CD4-positive, alpha-beta T cell treated with Interleukin-6 at 100 ng/mL for 8 hours (primary cell): Measurements from ENCODE around the gene ZDHHC8.

ENCODE experiments used
- DNase-seq: peaks from one replicate; pipeline ENCODE4 v3.0.0-alpha.2; 2020; ENCODE audit warnings: mixed read lengths, low spot score

ZDHHC8 gene

DNA sequence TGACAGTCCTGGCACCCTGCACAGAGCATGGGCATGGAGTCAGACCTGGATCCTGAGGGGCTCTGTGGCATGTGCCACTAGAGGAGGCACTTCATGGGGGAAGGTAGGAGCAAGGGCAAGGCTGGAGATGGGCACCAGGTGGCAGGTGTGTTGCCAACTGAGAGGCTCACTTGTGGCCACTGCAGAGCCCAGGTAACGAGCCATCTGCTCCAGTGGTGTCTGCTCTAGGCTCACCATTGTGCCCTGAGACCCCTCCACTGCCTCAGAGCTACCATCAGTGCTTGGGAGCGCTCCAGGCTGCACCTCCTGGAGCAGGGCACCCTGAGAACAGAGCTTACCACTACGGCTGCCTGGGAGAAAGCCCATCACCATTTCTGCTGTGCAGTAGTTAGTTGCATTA is 1.3 kb upstream of the ZDHHC8 start:
- DNase-seq = peak; percentile 17

DNA sequence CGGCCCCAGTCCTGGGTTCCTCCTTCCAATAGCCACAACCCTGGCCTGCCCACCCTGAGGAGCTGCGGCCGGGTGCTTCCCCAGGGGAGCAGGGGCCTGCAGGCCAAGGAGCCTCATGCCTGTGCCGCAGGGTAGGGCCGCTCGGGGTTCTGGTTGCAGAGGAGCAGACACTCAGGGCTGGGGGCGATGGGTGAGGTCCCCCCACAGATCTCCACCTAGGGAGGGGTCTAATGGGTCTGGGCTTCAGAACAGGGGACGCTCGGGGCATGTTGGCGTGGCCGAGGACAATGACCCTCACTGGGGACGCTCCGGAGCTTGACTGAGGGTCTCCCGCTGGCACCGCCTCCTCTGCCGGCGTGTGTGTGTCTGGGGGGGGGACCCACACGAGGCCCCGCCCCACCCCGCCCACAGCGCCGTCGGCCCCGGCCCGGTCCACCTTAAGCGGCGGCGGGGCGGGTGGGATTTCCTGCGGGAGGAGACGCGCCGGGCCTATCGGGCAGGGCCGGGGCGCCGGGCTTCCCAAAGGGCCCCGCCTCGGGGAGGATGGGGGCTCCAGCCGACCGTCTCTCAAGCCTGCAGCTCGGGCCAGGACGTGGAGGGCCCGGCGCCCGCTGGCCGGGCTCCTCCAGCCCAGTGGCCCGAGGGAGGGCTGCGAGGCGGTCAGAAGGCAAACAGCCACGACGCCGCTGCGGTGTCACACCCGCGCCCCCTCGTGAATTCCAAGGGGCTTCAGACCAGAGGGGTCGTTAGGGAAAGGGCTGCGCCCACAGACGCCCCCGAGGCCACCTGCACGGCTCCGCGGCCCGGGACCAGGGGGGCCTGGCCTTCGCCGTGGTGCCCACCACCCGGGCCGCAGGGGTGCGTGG is 640 bp upstream of the ZDHHC8 start:
- peak; percentile 77 for DNase-seq

DNA sequence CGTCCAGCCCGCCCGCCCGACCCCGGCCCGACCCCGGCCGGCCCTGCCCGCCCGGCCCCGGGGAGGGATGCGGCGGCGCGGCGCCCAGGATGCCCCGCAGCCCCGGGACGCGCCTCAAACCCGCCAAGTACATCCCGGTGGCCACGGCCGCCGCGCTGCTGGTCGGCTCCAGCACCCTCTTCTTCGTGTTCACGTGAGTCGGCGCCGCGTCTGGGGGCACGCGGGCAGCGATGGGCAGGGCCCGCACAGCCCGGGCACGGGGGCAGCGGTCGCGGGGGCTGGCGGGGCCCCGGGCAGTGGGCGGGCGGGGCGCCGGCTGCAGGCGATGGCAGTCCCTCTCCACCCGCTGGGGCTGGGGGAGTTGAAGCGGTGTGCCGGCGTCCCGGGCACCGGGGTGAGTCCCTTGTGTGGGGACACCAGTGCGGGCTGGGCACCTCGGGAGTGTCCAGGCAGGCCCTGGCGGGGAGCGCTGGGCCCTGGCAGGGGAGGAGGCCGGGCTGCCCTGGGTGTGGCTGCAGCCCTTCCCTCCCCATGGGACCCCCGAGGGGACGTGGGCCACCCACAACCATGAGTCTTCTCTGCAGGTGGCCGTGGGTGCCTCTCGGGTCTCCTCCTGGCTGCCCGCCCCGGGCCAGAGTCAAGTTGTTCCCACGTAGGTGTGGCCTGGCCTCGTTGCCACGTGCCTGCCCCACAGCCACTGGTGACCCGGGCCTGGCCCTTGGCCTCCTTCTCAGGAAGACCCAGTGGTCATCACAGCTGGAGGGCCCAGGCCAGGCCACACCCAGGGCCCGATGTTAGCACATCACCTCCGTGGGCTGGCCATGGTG is 468 bp downstream of the ZDHHC8 start:
- no peak for DNase-seq

DNA sequence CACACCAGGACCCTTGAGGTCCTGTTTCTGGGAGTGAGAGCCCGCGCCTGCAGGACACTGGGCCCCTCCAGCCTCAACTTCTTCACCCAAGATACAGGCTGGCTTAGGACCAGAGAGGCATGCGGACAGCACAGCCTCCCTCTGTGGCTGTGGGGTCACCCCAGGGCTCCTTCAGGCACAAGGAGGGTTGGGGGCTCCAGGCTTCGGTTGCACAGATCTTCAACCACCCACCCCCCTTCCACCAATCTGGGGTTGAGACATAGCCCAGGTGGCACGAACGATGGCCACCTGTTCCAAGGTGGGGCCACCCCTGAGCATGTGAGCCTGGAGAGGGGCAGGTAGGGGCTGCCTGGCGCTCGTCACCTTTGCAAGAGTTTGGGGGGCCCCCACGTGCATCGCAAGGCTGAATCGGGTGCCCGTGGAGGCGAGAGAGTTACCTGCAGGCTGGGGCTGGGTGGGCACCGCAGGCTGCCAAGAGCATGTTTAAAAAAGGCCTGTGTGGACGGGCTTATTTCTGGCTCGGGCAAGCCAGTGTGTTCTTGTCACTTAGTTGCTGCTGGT is 1.2 kb downstream of the ZDHHC8 start:
- DNase-seq = no peak

DNA sequence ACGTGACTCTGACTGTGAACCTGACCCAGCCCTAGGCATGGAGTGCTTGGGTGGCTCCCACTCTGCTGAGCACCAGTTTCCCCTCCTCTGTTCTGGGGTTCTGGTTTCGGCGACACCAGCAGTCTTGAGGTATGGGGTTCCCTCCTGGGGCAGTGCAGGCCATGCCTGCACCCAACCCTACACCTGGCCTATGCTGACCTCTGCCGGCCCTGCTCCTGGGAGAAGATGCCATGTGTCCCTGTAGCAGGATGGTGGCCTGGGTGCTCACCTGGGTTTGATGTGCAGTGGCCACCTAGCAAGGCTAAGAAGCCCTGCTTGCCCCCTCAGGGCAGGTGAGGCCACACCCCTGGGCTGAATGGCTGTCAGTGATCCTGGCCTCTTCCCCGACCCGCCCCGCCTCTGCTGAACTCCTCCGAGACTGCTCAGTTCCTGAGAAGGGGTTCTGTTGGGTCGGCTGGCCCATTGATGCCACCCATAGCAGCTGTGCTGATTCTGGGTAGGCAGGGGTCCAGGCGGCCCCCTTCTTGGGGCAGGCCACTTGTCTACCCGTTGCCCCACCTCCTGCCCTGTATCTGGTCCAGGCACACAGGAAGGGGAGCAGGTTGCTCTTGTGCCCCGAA is 2.4 kb downstream of the ZDHHC8 start:
- DNase-seq = no peak

DNA sequence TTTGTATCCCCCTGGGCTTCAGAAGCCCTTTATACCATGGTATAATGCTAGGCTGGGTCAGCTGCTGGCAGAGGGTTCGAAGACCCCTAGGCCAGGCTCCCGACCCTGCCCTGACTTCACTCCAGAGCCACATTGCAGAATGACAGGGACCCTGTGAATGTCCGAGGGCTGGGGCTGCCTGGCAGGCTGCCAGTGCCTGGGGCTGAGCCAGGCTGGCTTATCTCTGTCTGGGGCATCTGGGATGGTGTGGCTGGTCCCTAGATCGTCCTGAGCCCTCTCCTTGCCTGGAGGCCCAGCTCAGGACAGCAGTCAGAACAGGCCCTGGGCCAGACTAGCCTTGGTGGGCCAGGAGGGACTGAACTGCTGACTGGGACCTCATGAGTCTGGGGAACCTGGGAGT is 3.7 kb downstream of the ZDHHC8 start:
- no peak for DNase-seq

DNA sequence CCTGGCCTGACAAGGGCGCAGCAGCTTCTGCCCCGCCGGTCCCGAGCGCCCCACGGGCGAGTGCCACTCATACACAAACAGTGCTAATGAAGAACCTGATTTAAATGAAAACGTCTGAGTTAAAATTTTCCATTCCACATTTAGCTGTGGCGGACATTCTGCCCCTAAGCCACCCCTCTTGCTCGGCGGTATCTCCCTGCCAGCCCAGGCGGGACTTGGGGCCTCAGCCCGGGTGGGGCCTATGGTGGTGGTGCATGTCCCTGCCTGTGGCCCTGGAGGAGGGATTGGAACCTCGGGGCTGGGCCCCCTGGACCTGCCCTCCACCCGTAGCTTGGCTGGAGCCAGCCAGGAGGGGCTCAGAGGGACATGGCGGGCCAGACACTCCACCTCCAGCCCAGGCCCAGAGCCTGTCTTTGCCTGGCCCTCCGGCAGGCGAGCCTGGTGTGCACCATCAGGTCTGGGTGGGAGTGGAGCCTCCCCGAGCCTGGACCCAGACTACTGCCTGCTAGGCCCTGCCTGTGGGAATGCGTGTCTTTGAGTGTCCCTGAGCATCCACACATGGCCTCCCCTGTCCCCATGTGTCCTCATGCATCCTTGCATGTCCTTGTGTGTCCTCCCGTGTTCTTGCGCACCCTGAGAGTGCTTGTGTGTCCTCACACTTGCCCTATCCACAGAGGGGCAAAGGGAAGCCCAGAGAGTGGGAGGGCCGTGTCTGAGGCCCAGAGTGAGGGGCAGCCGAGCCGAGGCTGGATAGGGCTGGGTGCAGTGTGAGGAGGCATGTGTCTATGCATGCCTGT is 4.4 kb downstream of the ZDHHC8 start:
- DNase-seq = no peak

DNA sequence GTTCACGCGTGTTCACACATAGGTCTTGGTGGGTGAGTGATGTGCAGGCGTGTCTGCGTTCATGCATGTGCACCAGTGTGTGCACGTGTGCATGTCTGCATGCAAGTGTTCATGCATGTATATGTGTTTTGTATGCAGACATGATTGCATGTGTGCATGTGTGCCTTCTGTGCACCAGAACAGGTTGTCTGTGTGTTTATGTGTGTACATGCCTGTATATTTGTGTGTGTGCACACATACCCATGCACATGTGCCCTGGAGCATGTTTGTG is 4.9 kb downstream of the ZDHHC8 start:
- no peak for DNase-seq

DNA sequence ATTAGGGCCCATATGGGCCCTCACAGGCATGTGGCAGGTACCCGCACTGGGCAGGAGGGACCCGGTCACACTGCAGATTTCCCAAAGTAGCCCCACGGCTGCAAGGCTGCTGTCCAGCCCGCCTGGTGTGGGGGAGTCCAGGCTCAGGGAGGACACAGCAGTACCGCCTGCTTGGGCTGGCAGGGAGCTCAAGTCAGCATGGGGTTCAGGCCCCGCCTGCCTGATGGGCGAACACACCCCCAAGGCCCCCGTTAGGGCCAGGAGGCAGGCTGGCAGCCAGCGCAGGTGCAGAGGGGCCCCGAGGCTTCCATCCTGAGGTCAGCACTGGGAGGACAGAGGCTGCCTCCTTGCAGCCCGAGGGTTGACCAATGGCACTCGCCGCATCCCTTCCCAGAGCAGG is 5.5 kb downstream of the ZDHHC8 start:
- DNase-seq = no peak

DNA sequence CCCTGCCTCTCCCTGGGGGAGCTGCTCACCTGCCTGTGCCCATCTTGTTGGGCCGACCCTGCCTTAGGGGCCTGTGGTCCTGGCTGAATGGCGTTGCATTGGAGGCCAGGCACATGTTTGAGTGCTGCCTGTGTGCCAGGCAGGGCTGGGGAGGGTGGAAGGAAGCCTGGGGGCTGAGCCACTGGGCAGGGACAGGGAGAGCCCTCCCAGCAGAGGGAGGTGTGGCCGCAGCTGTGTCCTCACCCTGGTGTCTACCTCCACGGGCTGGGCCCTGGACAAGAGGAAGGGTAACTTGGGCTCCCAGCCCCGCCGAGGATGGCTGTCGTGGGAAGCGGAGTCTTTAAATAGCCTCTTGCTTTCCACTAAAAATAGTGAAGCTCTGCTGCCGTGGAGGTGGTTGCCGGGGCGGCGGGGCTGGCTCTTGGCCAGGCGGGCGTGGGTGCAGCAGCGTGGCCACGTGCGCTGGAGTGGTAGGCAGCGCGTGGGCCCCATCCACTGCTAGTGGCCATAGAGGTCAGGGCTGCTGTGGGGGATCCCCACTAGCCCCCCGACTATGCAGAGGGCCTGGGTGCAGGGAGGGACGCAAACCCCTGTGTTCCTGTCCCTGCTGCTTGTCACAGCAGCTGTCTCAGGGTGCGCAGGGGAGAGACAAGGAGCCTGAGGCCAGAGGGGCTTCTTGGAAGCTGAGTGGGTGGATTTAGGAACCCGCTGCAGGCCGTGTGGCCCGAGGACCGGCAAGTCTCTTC is 6.2 kb downstream of the ZDHHC8 start:
- no peak for DNase-seq

DNA sequence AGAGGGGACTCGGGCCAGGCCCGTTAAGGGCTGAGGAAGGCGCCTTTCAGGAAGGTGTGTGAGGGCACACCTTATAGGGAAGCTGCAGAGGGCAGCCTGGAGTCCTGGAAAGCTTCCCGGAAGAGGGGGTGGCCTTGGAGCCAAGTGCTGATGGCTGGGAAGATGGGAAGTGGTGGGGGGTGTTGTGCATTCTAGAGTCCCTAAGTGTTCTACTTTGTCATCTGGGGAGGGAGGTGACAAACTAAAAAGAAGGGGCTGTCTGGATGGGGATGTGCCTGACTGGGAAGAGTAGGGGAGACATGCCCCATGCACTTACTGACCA is 6.8 kb downstream of the ZDHHC8 start:
- no peak for DNase-seq

DNA sequence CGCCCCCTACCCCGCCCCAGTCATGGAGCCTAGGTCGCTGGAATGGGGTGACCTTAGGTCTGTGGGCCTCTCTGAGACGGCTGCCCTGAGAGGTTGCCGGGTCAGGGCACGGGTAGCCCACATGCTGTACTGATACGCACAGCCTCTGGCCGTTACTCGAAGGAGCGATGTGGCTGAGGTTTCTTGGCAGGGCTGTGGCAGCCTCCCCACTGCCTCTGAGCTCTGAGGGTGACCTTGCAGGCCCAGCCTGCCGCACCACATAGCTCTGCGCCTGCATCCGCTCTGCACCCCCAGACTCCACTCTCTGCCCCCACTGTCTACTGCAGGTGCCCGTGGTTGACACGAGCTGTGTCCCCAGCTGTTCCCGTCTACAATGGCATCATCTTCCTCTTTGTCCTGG is 7.3 kb downstream of the ZDHHC8 start:
- DNase-seq = no peak

DNA sequence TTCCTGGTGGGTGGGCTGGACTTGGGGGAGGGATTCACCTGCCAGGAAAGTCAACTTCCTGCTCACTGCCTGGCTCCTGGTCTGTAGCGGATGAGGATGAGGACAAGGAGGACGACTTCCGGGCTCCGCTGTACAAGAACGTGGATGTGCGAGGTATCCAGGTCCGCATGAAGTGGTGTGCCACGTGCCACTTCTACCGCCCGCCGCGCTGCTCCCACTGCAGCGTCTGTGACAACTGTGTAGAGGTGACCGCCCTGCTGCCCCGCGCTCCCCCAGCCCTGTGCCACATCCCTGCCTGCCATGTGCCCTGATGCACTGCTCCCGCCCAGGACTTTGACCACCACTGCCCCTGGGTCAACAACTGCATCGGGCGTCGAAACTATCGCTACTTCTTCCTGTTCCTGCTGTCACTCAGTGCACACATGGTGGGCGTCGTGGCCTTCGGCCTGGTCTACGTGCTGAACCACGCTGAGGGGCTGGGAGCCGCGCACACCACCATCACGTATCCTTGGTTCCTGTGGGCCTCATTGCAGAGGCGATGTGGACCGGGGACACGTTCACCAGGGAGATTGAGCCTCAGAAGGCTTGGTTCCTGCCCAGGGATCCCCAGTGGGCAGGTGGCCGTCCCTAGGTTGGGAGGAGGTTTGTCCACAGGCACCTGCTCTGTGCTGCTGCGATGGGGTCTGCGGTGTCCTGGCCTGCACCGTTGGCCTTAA is 7.9 kb downstream of the ZDHHC8 start:
- no peak for DNase-seq

DNA sequence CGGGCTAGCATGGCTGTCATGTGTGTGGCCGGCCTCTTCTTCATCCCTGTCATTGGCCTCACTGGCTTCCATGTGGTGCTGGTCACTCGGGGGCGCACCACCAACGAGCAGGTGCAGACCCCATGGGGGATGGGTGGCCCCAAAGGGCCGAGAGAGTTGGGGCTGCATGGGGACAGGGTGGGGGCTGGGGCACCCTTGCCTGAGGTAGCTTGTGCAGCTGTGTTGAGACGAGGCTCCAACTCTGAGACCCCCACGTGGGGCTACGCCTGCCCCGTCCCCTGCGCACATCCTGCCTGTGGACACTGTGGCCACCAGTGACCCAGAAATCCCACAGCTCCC is 8.5 kb downstream of the ZDHHC8 start:
- DNase-seq = no peak

DNA sequence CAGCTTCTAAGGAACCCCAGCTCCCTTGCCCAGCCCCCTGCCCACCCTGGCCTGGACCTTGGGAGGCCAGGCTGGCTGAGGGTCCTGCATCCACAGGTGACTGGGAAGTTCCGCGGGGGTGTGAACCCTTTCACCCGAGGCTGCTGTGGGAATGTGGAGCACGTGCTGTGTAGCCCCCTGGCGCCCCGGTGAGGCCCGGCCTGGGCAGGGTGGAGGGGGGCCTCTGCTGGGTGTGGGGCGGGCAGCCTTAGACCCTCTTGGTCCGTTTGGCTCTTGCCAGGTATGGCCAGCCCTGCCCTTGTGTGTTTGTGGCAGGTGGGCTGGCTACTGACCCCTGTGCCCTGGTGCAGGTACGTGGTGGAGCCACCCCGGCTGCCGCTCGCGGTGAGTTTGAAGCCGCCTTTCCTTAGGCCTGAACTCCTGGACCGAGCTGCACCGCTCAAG is 8.9 kb downstream of the ZDHHC8 start:
- no peak for DNase-seq

DNA sequence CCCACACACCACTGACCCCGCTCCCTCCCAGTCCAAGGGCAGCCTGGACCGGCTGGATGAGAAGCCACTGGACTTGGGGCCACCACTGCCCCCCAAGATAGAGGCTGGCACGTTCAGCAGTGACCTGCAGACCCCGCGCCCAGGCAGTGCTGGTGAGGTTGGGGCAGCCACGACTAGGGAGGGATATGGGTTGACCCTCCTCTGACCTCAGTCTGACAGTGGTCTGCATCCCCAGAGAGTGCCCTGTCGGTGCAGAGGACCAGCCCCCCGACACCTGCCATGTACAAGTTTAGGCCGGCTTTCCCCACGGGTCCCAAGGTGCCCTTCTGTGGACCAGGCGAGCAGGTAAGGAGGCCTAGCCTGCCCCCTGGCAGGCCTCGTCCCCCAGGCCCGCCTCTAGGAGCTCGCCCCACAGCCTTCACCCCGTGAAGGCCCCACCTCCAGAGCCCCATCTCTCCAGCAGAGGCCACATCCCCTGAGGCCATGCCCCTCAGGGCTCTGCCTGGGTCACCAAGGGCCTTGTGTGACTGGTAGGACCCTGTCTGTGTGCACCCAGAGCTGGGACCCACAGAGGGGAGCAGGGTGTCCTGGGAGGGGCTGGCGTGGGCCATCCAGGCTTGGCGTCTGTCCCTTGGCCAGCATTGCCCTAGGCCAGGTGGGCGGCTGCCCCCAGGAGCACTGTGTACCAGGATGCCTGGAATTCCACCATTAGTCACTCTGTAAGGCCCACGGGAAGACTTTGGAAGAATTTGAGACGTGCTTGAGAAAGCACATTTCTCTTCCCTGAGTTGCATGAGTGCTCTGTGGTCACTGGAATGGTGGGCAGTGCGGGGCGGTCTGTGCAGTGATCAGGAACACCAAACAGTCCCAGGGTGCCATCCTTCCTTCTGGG is 9.8 kb downstream of the ZDHHC8 start:
- no peak for DNase-seq

DNA sequence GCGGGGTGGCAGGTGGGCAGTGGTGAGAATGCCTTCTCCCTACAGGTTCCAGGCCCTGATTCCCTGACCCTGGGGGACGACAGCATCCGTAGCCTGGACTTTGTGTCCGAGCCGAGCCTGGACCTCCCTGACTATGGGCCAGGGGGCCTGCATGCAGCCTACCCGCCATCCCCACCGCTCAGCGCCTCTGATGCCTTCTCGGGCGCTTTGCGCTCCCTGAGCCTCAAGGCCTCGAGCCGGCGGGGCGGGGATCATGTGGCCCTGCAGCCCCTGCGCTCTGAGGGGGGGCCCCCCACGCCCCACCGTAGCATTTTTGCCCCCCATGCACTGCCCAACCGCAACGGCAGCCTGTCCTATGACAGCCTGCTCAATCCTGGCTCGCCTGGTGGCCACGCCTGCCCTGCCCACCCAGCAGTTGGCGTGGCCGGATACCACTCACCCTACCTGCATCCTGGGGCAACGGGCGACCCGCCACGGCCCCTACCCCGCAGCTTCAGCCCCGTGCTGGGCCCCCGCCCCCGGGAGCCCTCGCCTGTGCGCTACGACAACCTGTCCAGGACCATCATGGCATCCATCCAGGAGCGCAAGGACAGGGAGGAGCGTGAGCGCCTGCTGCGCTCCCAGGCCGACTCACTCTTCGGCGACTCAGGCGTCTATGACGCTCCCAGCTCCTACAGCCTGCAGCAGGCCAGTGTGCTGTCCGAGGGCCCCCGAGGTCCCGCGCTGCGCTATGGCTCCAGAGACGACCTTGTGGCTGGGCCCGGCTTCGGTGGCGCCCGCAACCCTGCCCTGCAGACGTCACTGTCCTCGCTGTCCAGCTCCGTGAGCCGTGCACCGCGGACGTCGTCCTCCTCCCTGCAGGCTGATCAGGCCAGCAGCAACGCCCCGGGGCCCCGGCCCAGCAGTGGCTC is 11.4 kb downstream of the ZDHHC8 start:
- no peak for DNase-seq

DNA sequence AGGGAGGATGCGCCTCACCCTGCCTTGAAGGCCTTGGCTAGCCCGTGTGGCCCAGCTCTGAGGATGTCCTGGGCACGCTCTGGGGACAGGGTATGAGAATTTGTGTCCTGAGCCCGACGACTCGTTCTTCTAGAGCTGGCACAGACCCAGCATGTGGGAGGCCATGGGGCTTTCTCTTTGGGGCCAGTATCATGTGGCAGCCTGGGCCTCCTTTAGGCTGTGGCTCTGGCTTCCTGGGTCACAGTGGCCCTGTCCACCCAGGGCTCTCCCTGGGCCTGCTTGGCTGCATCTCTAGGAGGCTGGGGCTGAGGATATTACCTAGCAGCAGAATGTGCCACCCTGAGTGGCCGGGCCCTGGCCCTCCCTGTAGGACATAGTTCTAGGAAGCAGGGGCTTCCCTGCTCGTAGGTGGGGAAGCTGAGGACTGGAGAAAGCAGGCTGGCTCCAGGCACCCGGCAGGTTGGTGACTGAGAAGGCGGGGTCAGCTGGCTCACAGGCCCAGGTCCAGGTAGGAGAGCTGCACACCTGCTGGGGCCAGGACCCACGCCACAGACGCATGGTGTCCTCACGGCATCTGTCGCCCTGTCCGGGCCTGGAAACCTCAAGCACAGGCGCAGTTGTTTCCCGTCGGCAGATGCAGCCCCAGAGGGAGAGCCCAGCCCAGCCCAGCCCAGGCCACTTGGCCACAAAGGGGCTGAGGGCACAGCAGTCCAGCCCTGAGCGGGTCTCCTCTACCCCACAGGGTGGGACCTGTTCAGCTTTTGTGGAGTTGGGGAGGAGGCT is 12.5 kb downstream of the ZDHHC8 start:
- DNase-seq = no peak
